SH-SY5Y (cell line): Measurements from ENCODE around the gene ORAI2.

ENCODE experiments used
- GATA2 ChIP-seq: IDR thresholded peaks from 2 replicates; pipeline ENCODE4 v1.6.1; 2011; ENCODE audit warnings: mild to moderate bottlenecking, low read depth, low read length
- GATA3 ChIP-seq: IDR thresholded peaks from 2 replicates; pipeline ENCODE4 v1.6.1; 2011; ENCODE audit warnings: low read depth, mild to moderate bottlenecking, low read length, moderate library complexity

- TF ChIP-seq GATA2, result no peak
- TF ChIP-seq GATA3, result no peak
Measured at GRCh38 chr7:102469351-102469971, 36.1 kb downstream of the ORAI2 start.
